CD14-positive monocyte (primary cell): ENCODE results near the gene HCAR1. TPM values are rescaled to one million over a fixed set of nuclear protein-coding genes. Genes with fewer than 3 reads are reported as not detected.

Experiments
- DNase-seq, 3 donors: peaks; one replicate each; pipeline ENCODE4 v3.0.0-alpha.2; 2011 to 2022
- H2AFZ ChIP-seq: 2 replicates; pipeline ENCODE4 v1.6.0; 2012; ENCODE audit warnings: mild to moderate bottlenecking, low read depth, low read length, inconsistent platforms; ENCODE audit not compliant: insufficient read depth, poor library complexity, severe bottlenecking
- H3K27ac ChIP-seq, 2 donors: 1 replicate in 1 of 2; 2 replicates in 1 of 2; pipeline ENCODE4 v1.5.1; 2012 to 2013; ENCODE audit warnings: low read length in 2 of 2, control low read depth in 1 of 2, inconsistent platforms in 1 of 2, low read depth in 1 of 2, mild to moderate bottlenecking in 1 of 2
- H3K27me3 ChIP-seq, 2 donors: one replicate each; pipeline versions ENCODE4 v1.6.0 to v1.6.1; 2011 to 2013; ENCODE audit warnings: low read length in 2 of 2; ENCODE audit not compliant: control insufficient read depth in 2 of 2, insufficient read depth in 2 of 2
- H3K36me3 ChIP-seq, 2 donors: replicated peaks in 1 of 2; 1 replicate in 1 of 2; 2 replicates in 1 of 2; pipeline versions ENCODE4 v1.5.1 to v1.6.1; 2012 to 2013; ENCODE audit warnings: low read length in 2 of 2, control low read depth in 1 of 2, inconsistent platforms in 1 of 2, mild to moderate bottlenecking in 1 of 2; ENCODE audit not compliant: insufficient read depth in 2 of 2, control insufficient read depth in 1 of 2
- H3K4me1 ChIP-seq, 2 donors: 1 replicate in 1 of 2; 2 replicates in 1 of 2; pipeline versions ENCODE4 v1.5.1 to v1.6.1; 2012 to 2013; ENCODE audit warnings: low read length in 2 of 2, control low read depth in 1 of 2, inconsistent platforms in 1 of 2, mild to moderate bottlenecking in 1 of 2, moderate library complexity in 1 of 2; ENCODE audit not compliant: insufficient read depth in 2 of 2, control insufficient read depth in 1 of 2
- H3K4me2 ChIP-seq: replicated peaks from 2 replicates; pipeline ENCODE3; 2012; ENCODE audit warnings: low read length, moderate library complexity, mild to moderate bottlenecking; ENCODE audit not compliant: poor library complexity, severe bottlenecking; ENCODE audit errors: extremely low read depth
- H3K4me3 ChIP-seq, 3 experiments: fragments of 200-600 bp in 1 of 3; sonication (generic) in 1 of 3; replicated peaks in 1 of 3; 1 replicate in 2 of 3; 2 replicates in 1 of 3; pipeline ENCODE4 v1.5.1; 2011 to 2013; ENCODE audit warnings: low read length in 3 of 3, mild to moderate bottlenecking in 3 of 3, control low read depth in 2 of 3, low read depth in 2 of 3, inconsistent platforms in 1 of 3, moderate library complexity in 1 of 3
- H3K79me2 ChIP-seq: 2 replicates; pipeline ENCODE4 v1.6.0; 2012; ENCODE audit warnings: mild to moderate bottlenecking, control low read depth, inconsistent platforms, low read length, moderate library complexity; ENCODE audit not compliant: insufficient read depth
- H3K9ac ChIP-seq: 2 replicates; pipeline ENCODE4 v1.6.0; 2017; ENCODE audit warnings: low read length, mild to moderate bottlenecking; ENCODE audit not compliant: insufficient read depth, poor library complexity, severe bottlenecking
- H3K9me3 ChIP-seq, 2 donors: replicated peaks in 1 of 2; 1 replicate in 1 of 2; 2 replicates in 1 of 2; pipeline versions ENCODE4 v1.5.1 to v1.6.1; 2012 to 2013; ENCODE audit warnings: low read length in 2 of 2, control low read depth in 1 of 2; ENCODE audit not compliant: control insufficient read depth in 1 of 2, insufficient read depth in 1 of 2
- H4K20me1 ChIP-seq: 2 replicates; pipeline ENCODE4 v1.6.0; 2012; ENCODE audit warnings: mild to moderate bottlenecking, low read length, control low read depth, moderate library complexity; ENCODE audit not compliant: insufficient read depth
- H3K27ac Mint-ChIP-seq, 7 donors: one replicate each; pipeline ENCODE4 v1.8.0; 2020; ENCODE audit warnings: mild to moderate bottlenecking in 7 of 7, mixed read lengths in 7 of 7, moderate library complexity in 6 of 7, inconsistent platforms in 2 of 7
- H3K27me3 Mint-ChIP-seq, 3 donors: one replicate each; pipeline ENCODE4 v1.8.0; 2021 to 2022; ENCODE audit warnings: low read depth in 3 of 3, mild to moderate bottlenecking in 3 of 3, mixed read lengths in 3 of 3, moderate library complexity in 3 of 3, inconsistent platforms in 1 of 3
- H3K36me3 Mint-ChIP-seq, 2 donors: one replicate each; pipeline ENCODE4 v1.8.0; 2020; ENCODE audit warnings: mixed read lengths in 2 of 2, inconsistent platforms in 1 of 2, mild to moderate bottlenecking in 1 of 2
- H3K4me1 Mint-ChIP-seq: one replicate; pipeline ENCODE4 v1.8.0; 2020; ENCODE audit warnings: mild to moderate bottlenecking, mixed read lengths
- H3K4me3 Mint-ChIP-seq, 2 donors: one replicate each; pipeline ENCODE4 v1.8.0; 2020; ENCODE audit warnings: mild to moderate bottlenecking in 2 of 2, mixed read lengths in 2 of 2, moderate library complexity in 1 of 2
- H3K9me3 Mint-ChIP-seq, 7 donors: one replicate each; pipeline ENCODE4 v1.8.0; 2020 to 2022; ENCODE audit warnings: mixed read lengths in 7 of 7, mild to moderate bottlenecking in 6 of 7, moderate library complexity in 6 of 7, inconsistent platforms in 2 of 7
- WGBS: methylation state at CpG from one replicate; pipeline ENCODE4 v1.1.5; 2013; ENCODE audit warnings: missing lambda C conversion rate; ENCODE audit not compliant: insufficient coverage; 5-methylcytosine and 5-hydroxymethylcytosine counted together
- intact Hi-C, 2 donors: fragments of 100-400 bp; cut with micrococcal nuclease; formaldehyde crosslinking; loops; one replicate each; pipeline versions ENCODE4 v1.15.0 to v1.15.1; 2023
- polyA plus RNA-seq, 3 donors: library from polyadenylated mRNA; depleted of rRNA in 1 of 3; unstranded in 2 of 3; stranded (reverse) in 1 of 3; fragments of 300-500 nt in 2 of 3; fragments of >200 nt in 1 of 3; fragmentation: Illumina TruSeq in 2 of 3; gene quantifications; 1 replicate in 2 of 3; 2 replicates in 1 of 3; pipeline ENCODE4 v1.2.3, GENCODE V29; 2012 to 2021
- TF ChIP-seq, protein P1 (sequence below): fragments of 200-600 bp; IDR thresholded peaks from one replicate; pipeline ENCODE4 v1.8.0; 2022; ENCODE audit warnings: antibody characterized with exemption, mild to moderate bottlenecking

Gene HCAR1
- polyA plus RNA-seq, 3 donors: not detected

DNA sequence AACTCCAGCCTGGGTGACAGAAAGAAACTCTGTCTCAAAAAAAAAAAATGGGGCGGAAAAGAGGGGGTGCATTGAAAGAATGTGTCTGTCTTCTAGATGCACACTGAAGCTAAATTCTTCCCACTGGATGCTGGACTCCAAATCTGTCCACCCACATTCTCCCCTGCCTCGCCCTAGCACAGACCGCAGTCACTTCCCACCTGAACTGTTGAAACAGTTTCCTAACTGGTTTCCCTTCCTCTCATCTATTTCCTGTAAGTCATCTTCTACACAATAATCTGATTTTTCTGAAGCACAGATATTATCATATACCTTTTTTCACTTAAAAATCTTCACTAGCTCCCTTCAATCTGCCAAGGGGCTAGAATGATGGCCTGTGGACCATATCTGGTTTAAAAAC, 1.5 kb upstream of the HCAR1 start:
- Histone ChIP-seq H2AFZ (no peak overlapping the region), H3K9me3 (no peaks in the 10 kb centered on the region), H3K27me3 (peaks cover 0 to 5% of the 10 kb centered on the region in 2 donors), H3K9ac (no peak overlapping the region), H3K4me1 (peaks cover 16 to 28% of the 10 kb centered on the region in 2 donors), H3K4me2 (peak overlapping the region; percentile 39), H3K79me2 (no peaks in the 10 kb centered on the region), H4K20me1 (no peaks in the 10 kb centered on the region), H3K36me3 (no peaks in the 10 kb centered on the region), H3K27ac (no peak overlapping the region), H3K4me3 (peak overlapping the region in 1 of 3 experiments; percentile 1)
- 0% methylated on average over 2 of the region's 3 CpGs for WGBS
- Mint-ChIP-seq H3K9me3 (peaks cover 0 to 17% (median 0%) of the 10 kb centered on the region in 7 donors), H3K36me3 (peaks cover 0 to 3% of the 10 kb centered on the region in 2 donors), H3K27me3 (peaks cover 7 to 13% (median 12%) of the 10 kb centered on the region in 3 donors), H3K4me3 (no peak overlapping the region), H3K27ac (peak overlapping the region in 5 of 7 donors; percentile 17 to 66 (median 37)), H3K4me1 (peaks cover 29% of the 10 kb centered on the region)
- TF ChIP-seq, protein P1, sequence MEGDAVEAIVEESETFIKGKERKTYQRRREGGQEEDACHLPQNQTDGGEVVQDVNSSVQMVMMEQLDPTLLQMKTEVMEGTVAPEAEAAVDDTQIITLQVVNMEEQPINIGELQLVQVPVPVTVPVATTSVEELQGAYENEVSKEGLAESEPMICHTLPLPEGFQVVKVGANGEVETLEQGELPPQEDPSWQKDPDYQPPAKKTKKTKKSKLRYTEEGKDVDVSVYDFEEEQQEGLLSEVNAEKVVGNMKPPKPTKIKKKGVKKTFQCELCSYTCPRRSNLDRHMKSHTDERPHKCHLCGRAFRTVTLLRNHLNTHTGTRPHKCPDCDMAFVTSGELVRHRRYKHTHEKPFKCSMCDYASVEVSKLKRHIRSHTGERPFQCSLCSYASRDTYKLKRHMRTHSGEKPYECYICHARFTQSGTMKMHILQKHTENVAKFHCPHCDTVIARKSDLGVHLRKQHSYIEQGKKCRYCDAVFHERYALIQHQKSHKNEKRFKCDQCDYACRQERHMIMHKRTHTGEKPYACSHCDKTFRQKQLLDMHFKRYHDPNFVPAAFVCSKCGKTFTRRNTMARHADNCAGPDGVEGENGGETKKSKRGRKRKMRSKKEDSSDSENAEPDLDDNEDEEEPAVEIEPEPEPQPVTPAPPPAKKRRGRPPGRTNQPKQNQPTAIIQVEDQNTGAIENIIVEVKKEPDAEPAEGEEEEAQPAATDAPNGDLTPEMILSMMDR: no peak
- DNase-seq: peak in 2 of 3 donors; percentile 54 to 67
- intact Hi-C loops: loop anchor here in 1 of 2 donors (10.0 kb wide), 1 partner anchor 47 kb away; no protein-coding TSS in a partner anchor

GRCh38 chr12:122729583-122730214, 945 bp downstream of the HCAR1 start:
- no peak overlapping the region for H3K4me3 ChIP-seq
- WGBS: 96% methylated on average over 27 of the region's 27 CpGs
- H3K36me3 ChIP-seq: no peaks in the 10 kb centered on the region
- intact Hi-C loops: loop anchor here in 1 of 2 donors (10.0 kb wide), 1 partner anchor 45 kb away; no protein-coding TSS in a partner anchor
- Mint-ChIP-seq H3K36me3 (peaks cover 0 to 3% of the 10 kb centered on the region in 2 donors), H3K27me3 (peaks cover 6 to 12% (median 11%) of the 10 kb centered on the region in 3 donors), H3K4me3 (peak overlapping the region in 1 of 2 donors; percentile 0), H3K9me3 (peaks cover 0 to 6% (median 0%) of the 10 kb centered on the region in 7 donors), H3K4me1 (peaks cover 44% of the 10 kb centered on the region), H3K27ac (no peak overlapping the region)
- H3K79me2 ChIP-seq: no peaks in the 10 kb centered on the region
- no peak overlapping the region for H3K4me2 ChIP-seq
- peaks cover 39 to 48% of the 10 kb centered on the region in 2 donors for H3K4me1 ChIP-seq
- no peak for DNase-seq
- no peaks in the 10 kb centered on the region for H4K20me1 ChIP-seq
- H3K27ac ChIP-seq: no peak overlapping the region
- peaks cover 0 to 5% of the 10 kb centered on the region in 2 donors for H3K27me3 ChIP-seq
- H2AFZ ChIP-seq: no peak overlapping the region
- TF ChIP-seq, protein P1: no peak
- H3K9me3 ChIP-seq: no peaks in the 10 kb centered on the region
- no peak overlapping the region for H3K9ac ChIP-seq
